D721Med (cell line): ENCODE results near the gene ARSK.

Source experiments
- DNase-seq: peaks from one replicate; pipeline ENCODE4 v3.0.0; 2011; ENCODE audit warnings: low spot score; ENCODE audit not compliant: insufficient read length
- FAIRE-seq: peaks from 2 replicates; lab custom pipeline; 2011; peaks lifted over from hg19 to GRCh38; lab: Jason Lieb, UNC
- CTCF ChIP-seq: IDR thresholded peaks from 2 replicates; pipeline ENCODE4 v1.5.1; 2012; ENCODE audit warnings: mild to moderate bottlenecking, control low read depth; ENCODE audit not compliant: insufficient read depth; ENCODE audit errors: missing control alignments

ARSK gene

DNA sequence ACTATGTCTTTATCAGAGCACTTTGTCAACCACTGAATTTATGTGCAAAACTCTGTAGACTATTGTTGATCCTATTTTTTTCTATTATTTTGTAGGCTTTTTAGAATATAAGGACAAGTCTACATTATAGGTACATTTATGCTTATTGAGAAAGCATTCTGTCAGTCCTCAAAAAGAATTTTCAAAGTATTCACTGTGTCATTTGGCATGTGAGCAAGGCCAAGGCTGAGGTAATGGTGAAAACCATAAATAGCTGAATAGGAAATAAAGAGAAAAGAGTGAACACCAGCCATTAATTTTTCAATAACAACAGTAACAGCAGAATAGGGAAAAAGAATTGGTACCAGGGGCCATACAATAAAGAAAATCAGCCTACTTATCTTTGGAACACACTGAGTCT lies 21.1 kb upstream of the ARSK start:
- FAIRE-seq (no peak), DNase-seq (no peak)
- no peak for TF ChIP-seq CTCF

GRCh38 chr5:95537501-95537900 lies 17.4 kb upstream of the ARSK start:
- no peak for FAIRE-seq

GRCh38 chr5:95543017-95543705 lies 11.7 kb upstream of the ARSK start:
- no peak for TF ChIP-seq CTCF
- no peak for DNase-seq
- FAIRE-seq: no peak

More at GRCh38 chr5:95537501-95537900, 17.4 kb upstream of the ARSK start:
- no peak for DNase-seq
- TF ChIP-seq CTCF: no peak

- FAIRE-seq (no peak), DNase-seq (no peak)
- no peak for TF ChIP-seq CTCF
Measured at GRCh38 chr5:95549030-95549429, 5.9 kb upstream of the ARSK start.

- TF ChIP-seq CTCF: no peak
- FAIRE-seq (no peak), DNase-seq (no peak)
Measured at GRCh38 chr5:95554331-95554646, 612 bp upstream of the ARSK start.

- FAIRE-seq: no peak
- DNase-seq: no peak
- no peak for TF ChIP-seq CTCF
Measured at GRCh38 chr5:95555553-95555952, 652 bp downstream of the ARSK start.

GRCh38 chr5:95557841-95558240 lies 2.9 kb downstream of the ARSK start:
- no peak for TF ChIP-seq CTCF
- DNase-seq: no peak
- no peak for FAIRE-seq
